ENCODE results near the gene CCDC107.

CCDC107 gene

GRCh38 chr9:35673132-35674024, 15.3 kb downstream of the CCDC107 start, which contains the start of gene CA9:
TSS of gene CA9 (plus strand) at chr9:35673928. CDS start at chr9:35673960, 32 bp downstream.
- no peak for TF ChIP-seq CTCF (IDR thresholded peaks at IDR 0.05; ENCODE audit: low read depth, low read length, missing control alignments)
- DNase-seq (ENCODE audit: low read depth): no peak

GRCh38 chr9:35674025-35674361, 15.9 kb downstream of the CCDC107 start:
- no peak for DNase-seq (ENCODE audit: low read depth)
- TF ChIP-seq CTCF (IDR thresholded peaks at IDR 0.05; ENCODE audit: low read depth, low read length, missing control alignments): no peak
- no peak overlapping the region for H3K4me3 ChIP-seq (ENCODE audit: low read depth, low read length)

More at GRCh38 chr9:35673132-35674024, 15.3 kb downstream of the CCDC107 start, which contains the start of gene CA9:
- H3K4me3 ChIP-seq (ENCODE audit: low read depth, low read length): no peak within 1 kb of the TSS

GRCh38 chr9:35675204-35675603, 17.1 kb downstream of the CCDC107 start:
- TF ChIP-seq CTCF (IDR thresholded peaks at IDR 0.05; ENCODE audit: low read depth, low read length, missing control alignments): no peak
- no peak for DNase-seq (ENCODE audit: low read depth)
- H3K4me3 ChIP-seq (ENCODE audit: low read depth, low read length): no peak overlapping the region

GRCh38 chr9:35675732-35676392, 17.8 kb downstream of the CCDC107 start:
- DNase-seq (ENCODE audit: low read depth): no peak
- H3K4me3 ChIP-seq (ENCODE audit: low read depth, low read length): no peak overlapping the region
- TF ChIP-seq CTCF (IDR thresholded peaks at IDR 0.05; ENCODE audit: low read depth, low read length, missing control alignments): no peak

GRCh38 chr9:35679091-35679490, 21.0 kb downstream of the CCDC107 start:
- TF ChIP-seq CTCF (IDR thresholded peaks at IDR 0.05; ENCODE audit: low read depth, low read length, missing control alignments): no peak
- H3K4me3 ChIP-seq (ENCODE audit: low read depth, low read length): no peak overlapping the region
- DNase-seq (ENCODE audit: low read depth): no peak

GRCh38 chr9:35679766-35680330, 21.8 kb downstream of the CCDC107 start:
- no peak overlapping the region for H3K4me3 ChIP-seq (ENCODE audit: low read depth, low read length)
- TF ChIP-seq CTCF (IDR thresholded peaks at IDR 0.05; ENCODE audit: low read depth, low read length, missing control alignments): no peak
- DNase-seq (ENCODE audit: low read depth): no peak
